Stimulated activated naive CD4-positive, alpha-beta T cell treated with Interleukin-2 at 50 U/mL for 16 hours (primary cell): ENCODE data around the gene ZNF672.
A peak's percentile ranks its signal among the peaks of the same experiment; 100 is the strongest.

ENCODE experiments used
- DNase-seq: peaks from one replicate; lab custom pipeline; 2025; lab: John Stamatoyannopoulos, UW

Gene ZNF672

DNA sequence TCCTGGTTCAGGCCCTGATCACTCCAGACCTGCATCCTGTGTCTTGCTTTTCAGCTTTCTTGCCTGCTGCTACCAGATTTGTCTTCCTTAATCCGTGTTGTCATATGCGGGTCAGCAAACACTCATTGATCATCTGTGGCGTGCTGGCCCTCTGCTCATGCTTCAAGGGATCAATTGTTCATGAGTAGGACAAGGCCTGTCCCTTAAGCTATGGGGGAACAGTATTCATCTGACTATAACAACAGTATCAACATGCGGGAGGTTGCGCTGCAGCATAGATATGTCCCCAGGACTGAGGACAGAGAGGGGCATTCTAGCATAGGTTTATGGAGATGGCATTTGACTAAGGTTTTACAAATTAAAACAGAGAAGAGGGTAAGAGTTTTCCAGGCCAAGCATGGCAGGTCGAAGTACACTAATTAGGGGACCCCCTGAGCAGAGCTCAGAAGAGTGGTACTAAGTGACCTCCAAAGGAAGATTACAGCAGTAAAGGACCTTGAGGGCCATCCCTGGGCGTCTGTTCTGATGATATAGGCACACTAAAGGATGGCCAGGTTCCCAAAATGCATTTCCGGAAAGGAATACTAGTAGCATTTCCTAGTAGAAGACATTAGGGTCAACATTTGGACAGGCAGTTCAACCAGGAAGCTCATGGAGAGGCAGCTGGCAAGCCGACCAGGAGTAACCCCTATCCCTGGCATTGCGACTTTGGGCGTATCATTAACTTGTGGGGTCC is 811 bp upstream of the ZNF672 start:
- DNase-seq: no peak

DNA sequence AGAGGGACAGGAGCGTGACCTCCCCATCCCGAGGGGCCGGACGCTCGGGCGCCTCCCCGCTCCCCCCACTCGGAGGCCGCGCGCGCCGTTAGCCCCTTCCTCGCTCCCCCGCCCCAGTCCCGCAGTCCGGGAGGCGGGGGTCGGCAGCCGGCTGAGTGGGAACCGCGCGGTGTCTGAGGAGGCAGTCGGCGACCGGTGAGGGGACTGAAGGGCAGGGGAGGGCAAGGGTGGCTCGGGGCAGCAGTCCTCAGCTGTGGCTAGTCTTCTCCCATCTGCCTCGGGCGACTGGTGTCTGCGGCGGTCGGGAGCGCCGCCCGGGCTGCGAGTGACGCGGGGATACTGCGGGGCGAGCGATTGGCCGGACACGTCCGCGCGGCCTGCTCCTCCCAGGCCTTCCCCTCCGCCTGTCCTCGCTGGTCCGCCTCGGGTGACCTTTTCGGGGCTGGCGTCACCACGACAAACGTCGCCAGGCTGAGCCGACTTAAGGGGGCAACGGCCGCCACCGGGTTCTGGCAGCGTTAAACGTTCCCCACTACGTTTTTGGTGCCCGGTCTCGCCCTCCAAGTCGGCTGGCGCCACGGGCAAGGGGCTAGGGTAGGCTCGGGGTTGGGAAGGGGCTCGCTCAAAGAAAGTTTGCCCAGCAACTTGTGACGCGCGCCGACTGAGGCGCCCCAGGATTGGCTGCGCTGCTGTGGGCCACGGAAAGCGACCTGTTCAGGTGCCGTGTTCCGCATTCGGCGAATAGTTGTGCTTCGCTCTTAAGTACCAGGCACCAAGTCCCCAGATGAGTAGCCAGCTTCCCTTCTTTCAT is 538 bp downstream of the ZNF672 start:
- peak; percentile 82 for DNase-seq

DNA sequence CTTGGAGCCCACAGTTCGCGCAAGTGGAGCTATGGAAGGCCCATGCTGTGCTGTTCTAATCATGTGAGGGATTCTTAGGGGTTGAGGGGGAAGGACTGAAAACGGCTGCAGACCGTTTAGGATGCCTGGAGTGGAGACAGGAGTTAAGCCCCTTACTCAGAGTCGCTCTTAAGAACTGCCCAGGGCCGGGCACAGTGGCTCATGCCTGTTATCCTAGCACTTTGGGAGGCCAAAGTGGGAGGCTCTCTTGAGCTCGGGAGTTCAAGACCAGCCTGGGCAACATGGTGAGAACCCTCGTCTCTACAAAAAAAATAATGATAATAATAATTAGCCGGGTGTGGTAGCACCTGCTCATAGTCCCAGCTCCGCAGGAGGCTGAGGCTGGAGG is 1.1 kb downstream of the ZNF672 start:
- no peak for DNase-seq

DNA sequence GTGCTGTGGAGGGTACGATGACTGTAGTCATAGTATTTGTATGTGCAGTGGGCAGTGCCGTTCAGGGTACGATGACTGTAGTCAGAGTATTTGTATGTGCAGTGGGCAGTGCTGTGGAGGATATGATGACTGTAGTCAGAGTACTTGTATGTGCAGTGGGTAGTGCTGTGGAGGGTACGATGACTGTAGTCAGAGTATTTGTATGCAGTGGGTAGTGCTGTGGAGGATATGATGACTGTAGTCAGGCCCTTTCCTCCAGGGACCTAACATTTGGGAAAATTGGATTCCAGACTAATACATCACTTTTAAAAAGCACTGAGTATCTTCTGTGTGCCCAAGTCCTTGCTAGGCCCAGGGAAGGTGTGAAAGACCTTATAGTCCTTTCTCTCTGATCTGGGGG is 2.9 kb downstream of the ZNF672 start:
- DNase-seq: no peak

DNA sequence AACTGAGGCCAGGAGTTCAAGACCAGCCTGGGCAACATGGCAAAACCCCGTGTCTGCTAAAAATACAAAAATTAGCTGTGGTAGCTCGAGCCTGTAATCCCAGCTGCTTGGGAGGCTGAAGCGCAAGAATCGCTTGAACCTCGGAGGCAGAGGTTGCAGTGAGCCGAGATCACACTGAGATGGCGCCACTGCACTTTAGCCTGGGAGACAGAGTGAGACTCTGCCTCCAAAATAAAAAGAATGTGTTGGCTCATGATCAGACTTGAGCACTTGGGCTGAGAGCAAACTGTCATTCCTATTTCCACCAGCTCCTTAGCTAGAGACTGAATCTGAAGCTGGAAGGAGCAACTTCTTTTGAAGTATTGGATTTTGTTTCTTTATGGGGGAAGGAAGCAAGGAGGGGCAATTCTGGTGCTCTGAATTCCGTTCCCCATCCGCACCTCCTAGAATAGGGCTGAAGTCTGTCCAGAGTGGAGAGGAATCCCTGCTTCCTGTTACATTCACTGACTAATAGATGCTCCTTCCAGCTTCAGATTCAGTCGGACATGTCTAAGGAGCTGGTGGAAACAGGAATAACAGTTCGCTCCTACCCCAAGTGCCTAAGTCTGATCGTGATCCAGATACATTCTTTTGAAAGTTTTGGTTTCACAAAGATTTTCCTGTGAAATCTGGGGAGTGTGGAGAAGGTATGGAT is 3.8 kb downstream of the ZNF672 start:
- DNase-seq: peak; percentile 23

DNA sequence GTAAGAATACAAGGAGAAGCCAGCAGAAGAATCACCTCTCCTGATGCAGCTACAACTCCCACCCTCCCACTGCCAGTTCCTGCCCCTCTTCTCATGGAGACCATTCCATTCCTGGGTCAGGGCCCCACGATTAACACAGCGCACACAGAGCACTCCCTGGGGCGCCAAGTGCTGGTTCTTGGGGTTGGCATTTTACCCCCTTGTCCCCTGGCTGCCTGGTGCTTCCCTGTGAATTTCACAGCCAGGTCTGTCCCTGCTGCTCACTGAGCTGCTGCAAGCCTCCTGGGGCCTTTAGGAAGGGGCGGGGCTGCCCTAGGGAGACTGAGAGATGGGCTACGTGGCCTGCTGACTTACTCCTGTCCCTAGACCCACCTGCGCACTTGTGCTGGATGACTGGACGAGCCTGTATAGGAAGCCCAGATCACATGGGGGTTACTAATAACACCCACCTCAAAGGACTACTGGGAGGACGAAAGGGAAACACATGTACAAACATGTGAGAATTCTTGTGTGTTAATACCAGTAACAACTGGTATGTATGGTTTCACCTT is 4.8 kb downstream of the ZNF672 start:
- DNase-seq: no peak

DNA sequence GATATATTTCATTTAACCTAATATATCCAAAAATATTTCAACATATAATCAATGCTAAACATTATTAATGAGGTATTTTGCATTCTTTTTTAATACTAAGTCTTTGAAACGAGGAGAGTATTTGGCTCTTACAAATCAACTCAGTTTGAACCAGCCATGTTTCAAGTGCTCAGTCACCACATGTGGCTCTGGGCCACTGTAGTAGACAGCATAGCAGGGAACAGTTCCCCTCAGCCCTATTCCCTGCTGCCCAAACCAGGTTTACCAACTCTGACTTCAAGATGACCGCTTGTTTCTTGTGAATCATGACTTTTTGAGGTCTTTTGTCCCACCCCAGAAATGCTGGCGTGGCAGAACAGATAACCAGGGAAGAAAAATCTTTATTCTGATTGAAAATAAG is 5.7 kb downstream of the ZNF672 start:
- no peak for DNase-seq

DNA sequence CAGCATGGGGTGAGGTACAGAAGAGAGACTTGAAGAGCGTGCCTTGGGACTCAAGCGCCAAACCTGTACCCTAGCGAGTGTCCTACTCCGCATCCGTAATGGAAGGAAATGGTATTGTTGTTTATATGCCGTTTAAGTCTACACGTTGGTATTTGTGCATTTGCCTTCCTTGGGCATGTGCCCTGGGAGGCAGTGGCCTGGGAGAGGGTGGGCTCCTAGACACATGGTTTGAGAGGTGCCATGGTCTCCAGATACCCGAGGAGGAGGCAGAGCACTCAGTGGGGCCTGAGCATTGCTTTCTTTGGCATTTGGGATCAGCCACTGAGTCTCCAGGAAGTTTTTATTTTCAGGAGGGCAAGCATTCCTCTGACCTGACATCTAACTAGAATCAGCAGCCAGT is 6.5 kb downstream of the ZNF672 start:
- DNase-seq: no peak

DNA sequence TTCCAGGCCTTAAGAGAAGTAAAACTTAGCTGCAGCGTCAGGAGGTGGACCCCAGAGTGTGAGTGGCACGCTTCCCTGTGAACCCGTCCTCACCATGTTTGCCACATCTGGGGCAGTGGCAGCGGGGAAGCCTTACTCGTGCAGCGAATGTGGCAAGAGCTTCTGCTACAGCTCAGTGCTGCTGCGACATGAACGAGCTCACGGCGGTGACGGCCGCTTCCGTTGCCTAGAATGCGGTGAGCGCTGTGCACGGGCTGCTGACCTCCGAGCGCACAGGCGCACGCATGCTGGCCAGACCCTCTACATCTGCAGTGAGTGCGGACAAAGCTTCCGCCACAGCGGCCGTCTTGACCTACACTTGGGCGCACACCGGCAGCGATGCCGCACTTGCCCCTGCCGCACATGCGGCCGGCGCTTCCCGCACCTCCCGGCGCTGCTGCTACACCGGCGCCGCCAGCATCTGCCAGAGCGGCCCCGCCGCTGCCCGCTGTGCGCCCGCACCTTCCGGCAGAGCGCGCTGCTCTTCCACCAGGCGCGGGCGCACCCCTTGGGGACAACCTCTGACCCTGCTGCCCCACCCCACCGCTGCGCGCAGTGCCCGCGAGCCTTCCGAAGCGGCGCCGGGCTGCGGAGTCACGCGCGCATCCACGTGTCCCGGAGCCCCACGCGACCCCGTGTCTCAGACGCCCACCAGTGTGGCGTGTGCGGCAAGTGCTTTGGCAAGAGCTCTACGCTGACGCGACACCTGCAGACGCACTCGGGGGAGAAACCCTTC is 9.3 kb downstream of the ZNF672 start:
- DNase-seq: no peak

DNA sequence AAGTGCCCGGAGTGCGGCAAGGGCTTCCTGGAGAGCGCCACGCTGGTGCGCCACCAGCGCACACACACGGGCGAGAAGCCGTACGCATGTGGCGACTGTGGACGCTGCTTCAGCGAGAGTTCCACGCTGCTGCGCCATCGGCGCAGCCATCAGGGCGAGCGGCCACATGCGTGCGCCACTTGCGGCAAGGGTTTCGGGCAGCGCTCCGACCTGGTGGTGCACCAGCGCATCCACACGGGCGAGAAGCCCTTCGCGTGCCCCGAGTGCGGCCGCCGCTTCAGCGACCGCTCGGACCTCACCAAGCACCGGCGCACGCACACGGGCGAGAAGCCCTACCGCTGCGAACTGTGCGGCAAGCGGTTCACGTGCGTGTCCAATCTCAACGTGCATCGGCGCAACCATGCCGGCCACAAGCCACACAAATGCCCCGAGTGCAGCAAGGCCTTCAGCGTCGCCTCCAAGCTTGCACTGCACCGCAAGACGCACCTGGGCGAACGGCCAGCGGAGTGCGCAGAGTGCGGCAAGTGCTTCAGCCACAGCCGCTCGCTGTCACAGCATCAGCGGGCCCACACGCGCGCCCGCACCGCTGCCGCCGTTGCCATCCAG is 10.0 kb downstream of the ZNF672 start:
- DNase-seq: no peak

DNA sequence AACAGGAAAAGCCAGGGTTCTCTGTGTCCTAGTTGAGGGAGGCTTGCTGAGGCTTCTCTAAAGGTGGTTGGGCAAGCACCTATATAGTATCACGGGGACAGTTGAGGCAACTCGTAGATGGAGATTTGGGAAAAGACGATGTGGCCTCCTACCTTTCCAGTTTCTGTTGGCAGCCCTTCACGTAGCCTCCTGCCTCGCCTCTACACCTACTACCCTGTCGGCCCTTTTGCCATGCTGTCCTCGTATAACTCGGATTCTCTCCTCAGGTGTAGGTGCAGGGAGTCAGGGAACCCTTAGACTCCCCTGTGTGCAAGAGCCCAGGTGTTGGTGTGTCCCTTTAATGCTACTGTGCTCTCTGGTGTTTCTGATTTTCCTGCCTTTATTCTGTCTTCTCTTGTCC is 10.6 kb downstream of the ZNF672 start:
- no peak for DNase-seq

DNA sequence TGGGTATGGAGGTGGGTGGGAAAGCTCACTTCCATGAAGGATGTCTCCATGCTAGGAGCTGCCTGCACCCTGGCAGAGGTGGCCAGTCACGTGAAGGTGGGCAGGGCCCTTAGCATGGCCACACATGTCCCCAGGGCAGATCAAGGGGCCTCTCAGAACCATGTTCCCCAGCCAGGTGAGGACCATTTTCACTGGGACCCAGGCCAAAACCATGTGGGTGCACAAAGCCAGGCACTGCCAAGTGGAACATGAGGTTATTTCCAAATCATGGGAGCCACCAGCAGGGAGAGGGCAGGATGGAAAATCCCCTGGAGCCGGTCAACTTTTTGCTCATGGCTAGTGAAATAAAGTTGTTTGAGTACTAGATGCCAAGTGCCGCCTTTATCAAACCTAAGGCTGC is 11.1 kb downstream of the ZNF672 start:
- no peak for DNase-seq

DNA sequence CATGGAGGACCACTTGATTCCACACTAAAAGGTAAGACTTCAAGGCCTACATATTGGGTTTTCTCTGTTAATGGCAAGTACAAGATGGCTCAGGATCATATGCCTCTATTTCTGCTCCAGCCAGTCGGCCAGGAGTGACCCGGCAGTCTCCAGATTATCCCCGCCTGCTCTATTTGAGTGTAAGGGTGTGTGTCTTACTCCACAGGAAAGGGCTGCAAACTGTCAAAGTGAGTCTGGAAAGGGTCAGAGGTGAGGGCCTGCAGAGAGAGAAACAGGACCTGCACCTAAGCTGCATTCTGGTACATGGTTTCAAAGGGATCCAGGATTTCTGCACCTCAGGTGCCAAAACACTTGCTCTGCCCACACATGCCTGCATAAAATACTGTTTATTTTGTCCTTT is 11.6 kb downstream of the ZNF672 start:
- DNase-seq: no peak

DNA sequence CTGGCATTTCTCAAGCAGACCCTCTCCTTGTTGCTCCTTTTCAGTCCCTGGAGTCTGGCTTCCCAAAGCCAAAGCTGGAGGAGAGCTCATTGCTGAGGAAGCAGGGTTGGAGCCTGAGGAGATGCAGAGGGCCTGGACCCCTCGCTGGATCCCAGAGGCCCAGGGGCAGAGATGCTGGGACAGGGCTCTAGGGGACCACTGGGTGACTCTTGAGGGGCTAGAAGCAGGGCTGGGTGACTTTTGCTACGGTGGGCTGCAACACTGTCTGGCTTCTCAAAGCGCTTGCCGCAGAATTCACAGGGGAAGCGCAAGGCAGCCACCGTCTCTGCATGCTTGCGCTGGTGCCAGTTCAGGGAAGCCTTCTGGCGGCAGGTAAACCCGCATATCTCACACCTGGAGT is 12.1 kb downstream of the ZNF672 start:
- DNase-seq: no peak

DNA sequence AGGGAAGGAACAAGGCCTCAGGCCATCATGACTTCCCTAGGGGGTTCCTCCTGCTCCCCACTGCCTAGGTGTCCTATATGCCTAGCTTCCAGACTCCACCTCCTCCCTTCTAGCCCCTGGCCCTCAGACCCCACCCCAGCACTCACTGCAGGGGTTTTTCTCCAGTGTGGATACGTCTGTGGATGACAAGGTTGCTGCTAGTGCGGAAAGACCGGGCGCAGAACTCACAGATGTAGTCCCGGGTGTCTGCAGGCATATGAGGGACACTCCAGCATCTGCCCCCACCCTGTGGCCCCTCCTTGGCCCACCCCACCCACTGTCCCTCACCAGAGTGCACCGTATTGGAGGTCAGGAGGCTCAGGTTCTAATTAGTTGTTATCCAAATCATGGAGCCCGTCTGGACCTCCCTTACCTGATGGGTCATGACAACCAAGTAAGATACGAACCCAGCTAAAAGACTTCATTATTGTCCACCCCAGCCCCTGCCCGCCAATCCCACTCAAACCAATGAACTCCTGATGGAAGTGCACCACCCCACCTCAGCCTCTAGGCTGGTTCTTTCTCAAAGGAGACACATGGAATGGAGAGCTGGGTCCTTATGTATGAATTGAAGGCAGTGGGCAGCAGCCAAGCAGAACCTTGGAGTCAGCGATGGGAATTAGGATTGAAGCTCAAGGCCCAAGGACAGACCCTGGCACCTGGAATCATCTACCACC is 12.7 kb downstream of the ZNF672 start:
- no peak for DNase-seq

DNA sequence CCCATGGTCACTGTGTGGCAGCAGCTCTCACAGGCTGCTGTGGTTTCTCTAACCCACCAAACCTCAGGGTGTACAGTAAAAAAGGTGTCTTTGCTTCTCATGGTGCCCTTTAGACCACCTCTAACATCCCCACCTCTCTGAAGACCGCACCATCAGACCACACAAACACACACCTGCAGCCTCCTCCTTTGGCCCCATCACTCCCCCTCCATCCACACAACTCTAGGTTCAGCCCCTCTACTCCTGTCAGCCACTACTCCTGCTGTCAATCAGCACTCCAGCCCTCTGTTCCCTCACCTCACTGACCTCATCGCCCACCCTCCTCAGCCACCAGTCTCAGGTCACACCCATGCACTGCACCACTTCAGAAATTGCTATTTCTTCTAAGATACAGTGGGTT is 13.4 kb downstream of the ZNF672 start:
- DNase-seq: no peak

DNA sequence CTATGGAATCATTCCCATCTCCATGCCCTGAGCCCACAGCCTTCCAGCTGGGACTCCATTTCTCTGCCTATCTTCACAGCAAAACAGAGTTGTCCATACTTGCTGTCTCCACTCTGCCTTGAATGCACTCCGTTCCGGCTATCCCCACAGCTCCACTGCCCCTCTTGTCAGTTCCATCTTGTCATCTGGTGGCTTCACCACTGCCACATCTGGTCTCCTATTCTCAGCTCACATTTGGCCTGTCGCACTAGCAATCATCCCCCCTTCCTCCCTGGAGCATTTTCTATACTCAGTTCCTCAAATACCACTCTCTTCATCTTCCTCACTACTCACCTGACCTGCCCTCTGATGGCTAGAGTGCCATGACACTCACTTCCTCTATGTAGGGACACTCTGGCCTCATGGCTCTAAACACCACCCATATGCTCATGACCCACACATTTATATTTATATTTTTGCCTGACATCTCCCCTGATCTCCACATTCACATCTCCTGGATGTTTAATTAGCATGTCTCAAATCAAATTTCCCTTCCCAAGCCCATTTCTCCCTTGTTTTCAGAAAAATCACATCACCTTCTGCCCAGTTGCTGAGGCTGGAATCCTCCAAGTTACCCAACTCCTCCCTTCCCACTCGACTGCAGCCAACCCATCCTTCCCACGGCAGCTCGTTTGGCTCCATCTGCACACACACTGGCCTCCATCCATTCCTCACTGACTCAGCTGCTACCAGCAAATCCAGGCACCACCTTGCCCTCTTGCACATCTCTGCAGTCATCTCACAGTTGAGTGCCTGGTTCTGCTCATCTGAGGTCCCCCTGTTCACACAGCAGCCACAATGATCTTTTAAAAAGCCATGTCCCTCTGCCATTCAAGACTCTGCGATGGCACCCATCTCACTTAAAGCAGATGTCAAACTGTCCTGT is 14.7 kb downstream of the ZNF672 start:
- DNase-seq: no peak

DNA sequence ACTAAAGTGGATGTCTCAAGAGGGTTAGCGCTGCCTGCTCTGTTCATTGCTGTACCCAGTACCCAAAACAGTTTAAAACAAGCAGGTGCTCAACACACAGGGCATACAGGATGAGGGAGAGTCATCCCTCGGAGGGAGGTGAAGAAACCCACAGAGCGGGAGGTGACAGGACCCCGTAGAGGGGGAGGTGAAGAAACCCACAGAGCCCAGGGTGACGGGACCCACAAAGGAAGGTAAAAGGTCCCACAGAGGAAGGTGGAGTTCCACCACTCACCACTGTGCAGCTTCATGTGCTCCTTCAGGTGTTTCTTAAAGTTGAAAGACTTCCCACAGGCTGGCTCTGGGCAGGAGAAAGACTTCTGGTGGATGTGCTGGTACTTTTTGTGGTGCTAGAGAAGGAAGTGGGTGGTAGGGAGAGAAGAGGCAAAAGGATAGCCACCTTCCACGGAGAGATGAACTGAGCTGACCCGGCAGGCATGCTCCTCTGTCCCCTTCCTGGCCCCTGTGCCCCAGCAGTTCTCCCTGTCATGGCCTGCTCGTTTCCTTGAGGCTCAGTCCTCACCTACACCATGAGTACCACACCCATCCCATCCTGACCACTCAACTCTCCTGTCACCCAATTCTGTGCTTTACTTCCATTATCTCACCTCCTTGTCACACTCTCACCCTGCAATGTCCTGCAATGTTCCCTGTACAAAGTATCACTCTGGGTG is 15.8 kb downstream of the ZNF672 start:
- peak; percentile 2 for DNase-seq

DNA sequence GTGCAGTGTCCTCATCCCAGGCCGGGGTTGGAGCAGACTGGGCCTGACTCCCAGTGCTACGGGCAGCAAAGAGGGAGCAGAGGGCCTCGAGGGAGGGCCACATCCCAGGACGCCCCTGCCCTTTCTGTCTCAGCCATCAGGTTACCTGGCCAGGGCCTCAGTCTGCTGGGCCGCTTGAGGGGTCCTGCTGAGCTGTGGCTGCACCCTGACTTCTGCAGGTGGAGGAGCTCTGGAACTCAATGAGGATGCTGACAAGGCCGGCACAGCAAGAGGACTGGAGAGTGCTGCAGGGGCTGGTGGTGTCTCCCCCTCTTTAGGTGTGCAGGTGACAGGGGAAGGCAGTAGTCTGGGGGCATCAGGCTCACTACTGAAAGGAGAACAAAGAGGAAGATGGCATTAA is 17.6 kb downstream of the ZNF672 start:
- no peak for DNase-seq
